Activated CD8-positive, alpha-beta T cell treated with anti-CD3 and anti-CD28 coated beads for 36 hours (primary cell): ENCODE results near the gene ART1. TPM values are rescaled to one million over a fixed set of nuclear protein-coding genes. Genes with fewer than 3 reads are reported as not detected.
A peak's percentile ranks its signal among the peaks of the same experiment; 100 is the strongest.

Experiments
- ATAC-seq: fragments of 200-7000 bp; cut with Tn5 transposase; one replicate; pipeline ENCODE4 v1.10.0; 2021; ENCODE audit warnings: mild to moderate bottlenecking, moderate library complexity
- CTCF ChIA-PET: fragments of 350-600 bp; sonication (Branson Sonifier 250); formaldehyde crosslinking; loops from one replicate; lab custom pipeline; 2021; ENCODE audit warnings: antibody characterized with exemption; lab: Charles Lee
- POLR2A ChIA-PET: fragments of 350-600 bp; sonication (Branson Sonifier 250); formaldehyde crosslinking; loops from one replicate; lab custom pipeline; 2021; ENCODE audit warnings: antibody characterized with exemption; lab: Charles Lee
- DNase-seq: peaks from one replicate; pipeline ENCODE4 v3.0.0-alpha.2; 2020
- H3K27ac Mint-ChIP-seq: one replicate; pipeline ENCODE4 v1.8.0; 2021; ENCODE audit warnings: mild to moderate bottlenecking, mixed read lengths
- H3K27me3 Mint-ChIP-seq: one replicate; pipeline ENCODE4 v1.8.0; 2021; ENCODE audit warnings: mixed read lengths
- H3K36me3 Mint-ChIP-seq: one replicate; pipeline ENCODE4 v1.8.0; 2021; ENCODE audit warnings: low read depth, mixed read lengths
- H3K4me1 Mint-ChIP-seq: one replicate; pipeline ENCODE4 v1.8.0; 2021; ENCODE audit warnings: low read depth, mixed read lengths
- H3K4me3 Mint-ChIP-seq: one replicate; pipeline ENCODE4 v1.8.0; 2021; ENCODE audit warnings: mild to moderate bottlenecking, moderate library complexity, mixed read lengths
- H3K9me3 Mint-ChIP-seq: one replicate; pipeline ENCODE4 v1.8.0; 2021; ENCODE audit warnings: mixed read lengths
- intact Hi-C: fragments of 100-400 bp; cut with micrococcal nuclease; formaldehyde crosslinking; loops from one replicate; pipeline ENCODE4 v1.10.0; 2022
- total RNA-seq, 2 experiments: library from RNA; stranded (reverse); gene quantifications; one replicate each; pipeline ENCODE4 v1.2.3, GENCODE V29; 2021
- TF ChIP-seq, protein P1 (sequence below): fragments of 200-600 bp; IDR thresholded peaks from one replicate; pipeline ENCODE4 v1.8.0; 2022; ENCODE audit warnings: antibody characterized with exemption, mild to moderate bottlenecking

Gene ART1
- total RNA-seq, 2 experiments from 2014 or later, result not detected

GRCh38 chr11:3623121-3623520 lies 21.8 kb upstream of the ART1 start:
- TF ChIP-seq, protein P1, sequence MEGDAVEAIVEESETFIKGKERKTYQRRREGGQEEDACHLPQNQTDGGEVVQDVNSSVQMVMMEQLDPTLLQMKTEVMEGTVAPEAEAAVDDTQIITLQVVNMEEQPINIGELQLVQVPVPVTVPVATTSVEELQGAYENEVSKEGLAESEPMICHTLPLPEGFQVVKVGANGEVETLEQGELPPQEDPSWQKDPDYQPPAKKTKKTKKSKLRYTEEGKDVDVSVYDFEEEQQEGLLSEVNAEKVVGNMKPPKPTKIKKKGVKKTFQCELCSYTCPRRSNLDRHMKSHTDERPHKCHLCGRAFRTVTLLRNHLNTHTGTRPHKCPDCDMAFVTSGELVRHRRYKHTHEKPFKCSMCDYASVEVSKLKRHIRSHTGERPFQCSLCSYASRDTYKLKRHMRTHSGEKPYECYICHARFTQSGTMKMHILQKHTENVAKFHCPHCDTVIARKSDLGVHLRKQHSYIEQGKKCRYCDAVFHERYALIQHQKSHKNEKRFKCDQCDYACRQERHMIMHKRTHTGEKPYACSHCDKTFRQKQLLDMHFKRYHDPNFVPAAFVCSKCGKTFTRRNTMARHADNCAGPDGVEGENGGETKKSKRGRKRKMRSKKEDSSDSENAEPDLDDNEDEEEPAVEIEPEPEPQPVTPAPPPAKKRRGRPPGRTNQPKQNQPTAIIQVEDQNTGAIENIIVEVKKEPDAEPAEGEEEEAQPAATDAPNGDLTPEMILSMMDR, result no peak
- H3K9me3 Mint-ChIP-seq, result no peaks in the 10 kb centered on the region
- H3K27ac Mint-ChIP-seq, result no peak overlapping the region
- intact Hi-C loops, result no loop called here
- no peak for DNase-seq
- no peaks in the 10 kb centered on the region for H3K36me3 Mint-ChIP-seq
- H3K27me3 Mint-ChIP-seq, result peaks cover 3% of the 10 kb centered on the region
- CTCF ChIA-PET, result no interaction called here
- ATAC-seq, result no peak
- POLR2A ChIA-PET, result no interaction called here
- no peak overlapping the region for H3K4me3 Mint-ChIP-seq
- H3K4me1 Mint-ChIP-seq, result peaks cover 3% of the 10 kb centered on the region

DNA sequence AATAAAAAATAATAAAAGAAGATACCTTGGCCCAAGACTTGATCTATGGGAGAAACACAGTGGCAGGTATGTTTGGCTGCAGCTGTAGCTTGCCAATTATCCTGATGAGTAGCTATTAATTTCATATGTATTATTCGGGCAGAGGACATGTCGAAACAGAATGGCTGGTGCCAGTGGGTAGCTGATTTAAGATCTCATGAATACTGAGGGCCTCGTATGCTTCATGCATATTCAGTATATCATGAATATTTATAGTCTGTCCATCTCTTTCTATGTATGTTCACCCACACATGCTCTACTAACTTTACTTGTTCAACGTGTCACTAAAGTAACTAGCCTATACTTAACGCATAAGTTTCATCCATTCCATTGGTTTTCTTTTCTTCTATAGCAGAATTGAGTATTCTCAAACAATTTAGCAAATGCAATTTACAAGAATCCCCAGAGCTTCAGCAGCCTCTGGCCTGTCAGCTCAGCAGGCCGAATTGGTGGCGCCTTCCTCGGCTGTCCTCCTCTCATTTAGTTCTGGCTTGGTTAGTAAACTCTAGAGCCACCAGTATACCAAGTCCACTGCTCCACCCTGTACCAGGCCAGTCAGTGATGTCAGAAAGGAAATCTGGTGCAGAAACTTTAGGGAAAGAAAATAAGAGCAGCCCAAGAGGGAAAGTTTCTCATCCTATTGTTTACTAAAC lies 21.0 kb upstream of the ART1 start:
- CTCF ChIA-PET, result interaction anchor here (1.3 kb wide), 1 partner anchor 14 kb away, joined by 3 read pairs; no protein-coding TSS in a partner anchor
- DNase-seq, result no peak
- no peak for ATAC-seq
- H3K9me3 Mint-ChIP-seq, result no peaks in the 10 kb centered on the region
- POLR2A ChIA-PET, result no interaction called here
- no peaks in the 10 kb centered on the region for H3K36me3 Mint-ChIP-seq
- H3K27me3 Mint-ChIP-seq, result peaks cover 3% of the 10 kb centered on the region
- no peak overlapping the region for H3K27ac Mint-ChIP-seq
- H3K4me3 Mint-ChIP-seq, result no peak overlapping the region
- intact Hi-C loops, result no loop called here
- TF ChIP-seq, protein P1, result no peak
- H3K4me1 Mint-ChIP-seq, result peaks cover 3% of the 10 kb centered on the region

GRCh38 chr11:3626250-3626960 lies 18.5 kb upstream of the ART1 start:
- Mint-ChIP-seq H3K27ac (no peak overlapping the region), H3K27me3 (peaks cover 3% of the 10 kb centered on the region), H3K9me3 (no peaks in the 10 kb centered on the region), H3K4me3 (no peak overlapping the region), H3K4me1 (peaks cover 3% of the 10 kb centered on the region), H3K36me3 (no peaks in the 10 kb centered on the region)
- ChIA-PET CTCF (no interaction called here), POLR2A (interaction anchor here (1.2 to 1.8 kb wide), 2 partner anchors 11 to 17 kb away, joined by 3 to 5 read pairs; no protein-coding TSS in a partner anchor)
- intact Hi-C loops, result no loop called here
- ATAC-seq (no peak), DNase-seq (peak; percentile 22)
- TF ChIP-seq, protein P1, result no peak

DNA sequence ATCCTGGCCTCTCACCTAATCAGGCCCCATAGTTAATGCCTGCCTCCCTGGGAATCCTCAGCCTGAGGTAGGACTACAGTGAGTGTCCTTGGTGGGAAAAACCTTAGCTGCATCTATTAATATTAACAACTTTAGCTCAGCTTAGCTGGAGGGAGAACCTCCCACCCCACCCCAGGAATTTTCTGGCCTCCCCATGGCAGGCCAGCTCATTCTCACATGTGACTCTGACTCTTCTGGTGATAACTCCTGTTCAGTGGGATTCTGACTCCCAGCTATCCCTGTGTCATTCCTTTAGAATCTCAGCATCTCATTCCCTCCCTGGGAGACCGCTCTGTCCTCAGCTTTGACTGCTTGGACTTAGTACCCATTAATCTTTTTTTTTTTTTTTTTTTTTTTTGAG lies 17.6 kb upstream of the ART1 start:
- H3K27me3 Mint-ChIP-seq, result peaks cover 3% of the 10 kb centered on the region
- intact Hi-C loops, result no loop called here

More for the DNA sequence above, 17.6 kb upstream of the ART1 start:
- ATAC-seq, result no peak
- DNase-seq, result no peak
- Mint-ChIP-seq H3K36me3 (no peaks in the 10 kb centered on the region), H3K4me1 (peaks cover 3% of the 10 kb centered on the region), H3K4me3 (no peak overlapping the region), H3K9me3 (no peaks in the 10 kb centered on the region), H3K27ac (no peak overlapping the region)
- ChIA-PET POLR2A (no interaction called here), CTCF (no interaction called here)
- TF ChIP-seq, protein P1, result no peak
